DOHH2 (cell line): Measurements from ENCODE around the gene ACTR1A.

Experiments used
- CTCF ChIP-seq: fragments of 200-600 bp; sonication (generic); IDR thresholded peaks from one replicate; pipeline ENCODE4 v1.5.1; 2014; ENCODE audit warnings: antibody characterized with exemption, mild to moderate bottlenecking, low read depth, low read length; ENCODE audit not compliant: poor library complexity, severe bottlenecking
- EZH2phosphoT487 ChIP-seq: fragments of 200-600 bp; sonication (generic); IDR thresholded peaks from 2 replicates; pipeline ENCODE4 v1.6.1; 2017; ENCODE audit warnings: borderline replicate concordance, mild to moderate bottlenecking, antibody characterized with exemption, low read length, moderate library complexity, mixed read lengths

GRCh38 chr10:102458656-102459055 lies 43.9 kb downstream of the ACTR1A start:
- no peak for TF ChIP-seq CTCF
- TF ChIP-seq EZH2phosphoT487 = no peak
